Stimulated activated CD4-positive, alpha-beta T cell treated with anti-CD3 and anti-CD28 coated beads, Interleukin-4, amount 100 ng/mL, for 4 hours (primary cell): Measurements from ENCODE around the gene SCGB1D2.
"Not testable (repeated sequence)": the region's sequence is repeated elsewhere in the genome, so short reads cannot be mapped to it uniquely, and the experiment has no call there.

Experiments
- DNase-seq, 2 experiments: peaks; one replicate each; pipeline ENCODE4 v3.0.0-alpha.2; 2020

SCGB1D2 gene

GRCh38 chr11:62242021-62242420, at the start of gene SCGB1D2:
SCGB1D2 (plus strand) TSS chr11:62242239; CDS start chr11:62242308, 69 bp downstream.
- no peak for DNase-seq

GRCh38 chr11:62193952-62194351, 48.1 kb upstream of the SCGB1D2 start:
- DNase-seq = no peak

- not testable (repeated sequence) for DNase-seq
Measured at GRCh38 chr11:62195010-62195409, 47.0 kb upstream of the SCGB1D2 start.

GRCh38 chr11:62195945-62196344, 46.1 kb upstream of the SCGB1D2 start:
- DNase-seq = no peak

DNA sequence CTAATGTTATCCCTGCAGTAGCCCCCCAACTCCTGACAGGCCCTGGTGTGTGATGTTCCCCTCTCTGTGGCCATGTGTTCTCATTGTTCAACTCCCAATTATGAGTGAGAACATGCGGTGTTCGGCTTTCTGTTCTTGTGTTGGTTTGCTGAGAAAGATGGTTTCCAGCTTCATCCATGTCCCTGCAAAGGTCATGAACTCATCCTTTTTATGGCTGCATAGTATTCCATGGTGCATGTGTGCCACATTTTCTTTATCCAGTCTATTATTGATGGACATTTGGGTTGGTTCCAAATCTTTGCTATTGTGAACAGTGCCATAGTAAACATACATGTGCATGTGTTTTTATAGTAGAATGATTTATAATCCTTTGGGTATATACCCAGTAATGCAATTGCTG, 44.6 kb upstream of the SCGB1D2 start:
- not testable (repeated sequence) for DNase-seq

- no peak for DNase-seq
Measured at GRCh38 chr11:62201376-62201775, 40.7 kb upstream of the SCGB1D2 start.

- DNase-seq = no peak
Measured at GRCh38 chr11:62202910-62203309, 39.1 kb upstream of the SCGB1D2 start.

GRCh38 chr11:62204430-62204829, 37.6 kb upstream of the SCGB1D2 start:
- DNase-seq = no peak

DNA sequence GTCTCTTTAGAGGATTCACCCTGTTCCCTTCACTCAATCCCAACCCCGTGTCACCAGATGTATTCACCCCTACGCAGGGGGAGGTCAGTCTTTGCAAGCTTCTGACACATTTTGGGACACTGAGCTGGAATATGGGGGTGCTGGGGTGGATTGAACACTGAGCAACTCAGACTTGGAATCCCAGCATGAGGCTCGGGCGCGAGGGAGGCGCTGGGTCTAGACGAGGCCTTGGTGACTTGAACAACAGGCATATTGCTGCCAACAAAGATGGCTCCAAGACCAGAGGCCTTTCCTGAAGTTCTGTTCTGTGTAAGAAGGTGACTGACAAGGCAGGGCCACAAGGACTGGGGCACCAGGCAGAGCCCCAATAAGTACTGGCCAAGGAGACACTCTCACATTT, 36.6 kb upstream of the SCGB1D2 start:
- no peak for DNase-seq

- not testable (repeated sequence) for DNase-seq
Measured at GRCh38 chr11:62206276-62207066, 35.6 kb upstream of the SCGB1D2 start.

DNA sequence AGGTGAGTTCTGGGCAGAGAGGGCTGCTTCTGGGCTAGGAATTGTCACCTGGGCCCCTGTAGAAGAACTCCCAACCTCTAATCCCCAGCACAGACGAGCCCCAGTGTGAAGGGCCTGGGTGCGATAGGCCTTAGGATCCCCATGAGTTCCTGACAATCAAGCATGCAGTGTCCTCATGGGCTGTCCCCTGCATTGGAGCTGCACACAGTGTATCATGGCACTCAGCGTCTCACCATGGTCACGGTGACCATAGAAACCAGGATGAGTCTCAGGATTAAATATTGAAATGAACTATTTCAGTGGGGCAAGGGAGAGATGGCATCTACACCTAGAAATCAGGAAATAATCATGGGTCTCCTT, 33.3 kb upstream of the SCGB1D2 start:
- no peak for DNase-seq

- no peak for DNase-seq
Measured at GRCh38 chr11:62217191-62217748, 24.8 kb upstream of the SCGB1D2 start.

GRCh38 chr11:62221498-62221897, 20.5 kb upstream of the SCGB1D2 start:
- no peak for DNase-seq

DNA sequence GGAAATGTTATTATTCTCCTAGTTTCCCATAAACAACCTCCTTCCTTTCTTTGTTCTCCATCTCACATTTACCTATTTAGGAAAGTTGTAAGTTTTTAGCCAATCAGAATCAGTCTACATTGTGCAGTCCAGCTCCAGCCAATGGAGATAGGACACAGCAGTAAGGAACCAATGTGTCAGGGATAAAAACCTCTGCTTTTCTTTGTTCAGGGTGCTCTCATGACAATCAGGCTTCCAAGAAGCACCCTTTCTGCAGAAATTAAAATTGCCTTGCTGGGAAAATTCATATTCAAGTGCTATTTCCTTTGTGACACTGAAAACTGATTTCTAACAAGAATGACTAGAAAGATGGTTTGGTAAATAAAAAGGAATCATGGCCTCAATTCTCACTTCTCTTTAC, 18.9 kb upstream of the SCGB1D2 start:
- DNase-seq = no peak

- no peak for DNase-seq
Measured at GRCh38 chr11:62233730-62234129, 8.3 kb upstream of the SCGB1D2 start.

DNA sequence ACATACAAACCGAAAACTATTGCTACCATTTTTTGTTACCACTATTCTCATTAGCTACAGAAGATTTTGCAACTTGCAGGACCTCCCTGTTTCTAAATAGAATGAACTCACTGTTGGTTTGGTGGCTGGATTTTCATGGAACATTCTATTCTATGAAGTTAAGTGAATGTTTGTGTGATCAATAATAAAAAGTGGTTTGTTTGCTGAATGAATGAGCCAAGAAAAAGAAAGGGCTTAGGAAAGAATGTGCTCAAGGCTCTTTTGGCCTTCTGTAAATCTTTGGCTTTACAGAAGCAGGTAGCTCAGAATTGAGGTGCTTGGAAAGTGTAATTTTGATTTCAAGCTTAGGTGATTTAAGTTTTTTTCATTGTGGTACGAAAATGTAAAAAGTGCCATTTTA, 5.9 kb upstream of the SCGB1D2 start:
- DNase-seq = no peak

- no peak for DNase-seq
Measured at GRCh38 chr11:62237499-62237898, 4.5 kb upstream of the SCGB1D2 start.

DNA sequence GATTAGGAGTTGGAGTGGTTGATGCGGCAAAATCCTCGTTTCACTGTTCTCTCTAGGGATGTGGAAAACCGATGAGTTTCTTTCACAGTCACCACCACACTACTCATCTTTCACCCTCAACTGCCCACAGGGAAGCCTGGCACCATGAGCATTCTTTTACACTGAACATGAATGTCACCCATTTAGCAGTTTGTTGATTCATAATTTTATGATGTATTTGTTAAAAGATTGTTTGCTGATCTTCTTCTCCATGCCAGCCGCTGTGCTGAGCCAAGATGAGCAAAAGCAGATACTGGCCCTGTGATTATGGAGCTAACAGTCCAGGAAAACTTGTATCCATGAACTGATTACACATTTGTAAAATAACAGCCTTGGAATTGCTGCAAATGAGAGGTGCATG, 3.9 kb upstream of the SCGB1D2 start:
- no peak for DNase-seq

DNA sequence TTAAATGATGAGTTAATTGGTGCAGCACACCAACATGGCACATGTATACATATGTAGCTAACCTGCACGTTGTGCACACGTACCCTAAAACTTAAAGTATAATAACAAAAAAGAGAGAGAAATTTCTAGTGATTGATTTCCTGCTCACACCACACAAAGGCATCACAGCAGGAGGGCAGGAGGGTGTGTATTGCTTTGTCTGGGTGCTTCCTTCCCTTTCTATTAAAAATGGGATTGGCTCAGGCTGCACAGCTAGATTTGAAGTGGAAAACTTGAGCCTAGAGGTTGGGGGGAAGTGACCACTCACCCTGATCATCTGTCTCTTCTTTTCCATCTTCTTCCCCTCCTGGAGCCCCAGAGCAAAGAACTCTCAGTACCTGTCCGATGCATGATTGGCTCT, 944 bp upstream of the SCGB1D2 start:
- DNase-seq = no peak

GRCh38 chr11:62245271-62245753, 3.3 kb downstream of the SCGB1D2 start:
- no peak for DNase-seq

DNA sequence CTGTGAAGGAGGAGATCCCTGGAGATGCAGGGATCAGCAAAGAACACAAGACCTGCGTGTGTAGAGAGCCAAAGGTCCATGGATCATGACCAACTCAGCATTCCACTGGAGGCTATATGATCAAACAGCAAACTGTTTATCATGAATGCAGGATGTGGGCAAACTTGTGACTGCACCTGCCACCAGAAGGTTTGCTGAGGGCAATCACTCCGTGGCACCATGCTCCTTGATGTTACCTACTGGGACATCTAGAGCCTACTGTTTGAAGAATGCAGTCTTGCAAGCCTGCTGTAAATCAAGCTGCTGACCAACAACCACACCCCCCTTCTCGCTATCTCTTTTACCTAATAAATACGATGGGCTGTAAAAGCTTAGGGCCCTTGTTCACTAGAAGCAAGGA, 9.7 kb downstream of the SCGB1D2 start:
- no peak for DNase-seq

- no peak for DNase-seq
Measured at GRCh38 chr11:62253999-62254542, 12.0 kb downstream of the SCGB1D2 start.

DNA sequence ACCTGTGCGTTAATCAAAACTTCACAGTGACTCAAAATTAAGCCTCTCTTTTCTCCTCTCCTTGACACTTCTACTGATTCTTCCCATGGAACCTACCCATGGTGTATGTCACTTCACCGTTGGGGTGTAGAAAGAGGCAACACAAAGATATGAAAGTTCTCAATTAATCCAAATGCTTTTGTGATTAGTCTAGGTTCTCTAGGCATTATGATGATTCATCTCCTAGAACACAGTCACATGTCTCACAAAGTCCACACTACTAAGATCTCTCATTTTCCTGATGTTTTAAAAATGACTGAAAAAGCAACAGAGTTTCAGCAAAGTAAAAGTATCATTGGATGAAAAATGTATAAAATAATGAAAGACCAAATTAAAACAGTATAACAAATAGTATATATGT, 14.2 kb downstream of the SCGB1D2 start:
- no peak for DNase-seq

- no peak for DNase-seq
Measured at GRCh38 chr11:62260261-62260953, 18.4 kb downstream of the SCGB1D2 start.
